ENCODE data around the gene TTLL10.

TTLL10 gene

GRCh38 chr1:1173061-1173792 is 453 bp upstream of the TTLL10 start:
- no peak for DNase-seq

- peak; percentile 85 for DNase-seq
These were observed 1.8 kb downstream of the TTLL10 start for GRCh38 chr1:1175221-1176062.

- DNase-seq, result peak; percentile 77
These were observed 2.5 kb downstream of the TTLL10 start for GRCh38 chr1:1176063-1176761.

- no peak for DNase-seq
These were observed 3.3 kb downstream of the TTLL10 start for GRCh38 chr1:1176931-1177330.

GRCh38 chr1:1177452-1178206 is 3.9 kb downstream of the TTLL10 start:
- DNase-seq, result no peak

- DNase-seq, result no peak
These were observed 5.2 kb downstream of the TTLL10 start for GRCh38 chr1:1178794-1179331.

- no peak for DNase-seq
These were observed 5.8 kb downstream of the TTLL10 start for GRCh38 chr1:1179346-1179982.

GRCh38 chr1:1179983-1180861 is 6.5 kb downstream of the TTLL10 start:
- no peak for DNase-seq

- no peak for DNase-seq
These were observed 7.7 kb downstream of the TTLL10 start for GRCh38 chr1:1181129-1181937.

- no peak for DNase-seq
These were observed 8.3 kb downstream of the TTLL10 start for GRCh38 chr1:1181938-1182410.

GRCh38 chr1:1182491-1183220 is 9.0 kb downstream of the TTLL10 start:
- no peak for DNase-seq

- DNase-seq, result no peak
These were observed 9.6 kb downstream of the TTLL10 start for GRCh38 chr1:1183221-1183747.

- no peak for DNase-seq
These were observed 10.4 kb downstream of the TTLL10 start for GRCh38 chr1:1183833-1184775.

- no peak for DNase-seq
These were observed 11.6 kb downstream of the TTLL10 start for GRCh38 chr1:1185101-1185765.

- no peak for DNase-seq
These were observed 14.3 kb downstream of the TTLL10 start for GRCh38 chr1:1187938-1188337.

GRCh38 chr1:1189111-1189510 is 15.4 kb downstream of the TTLL10 start:
- DNase-seq, result no peak

- no peak for DNase-seq
These were observed 18.1 kb downstream of the TTLL10 start for GRCh38 chr1:1191734-1192133.
